HFF-Myc (cell line): ENCODE results near the gene KCNMA1.

Experiments
- DNase-seq: peaks from one replicate; pipeline ENCODE4 v3.0.0-alpha.2; 2011; ENCODE audit warnings: low read depth; ENCODE audit errors: extremely low read depth
- H3K4me3 ChIP-seq: replicated peaks from 2 replicates; pipeline ENCODE4 v1.5.1; 2011; ENCODE audit warnings: low read depth, mild to moderate bottlenecking, control low read depth, low read length
- TF ChIP-seq, protein P1 (sequence below): IDR thresholded peaks from 2 replicates; pipeline ENCODE4 v1.5.1; 2012; ENCODE audit warnings: mild to moderate bottlenecking, low read depth, low read length, control low read depth; ENCODE audit errors: missing control alignments

The KCNMA1 gene

DNA sequence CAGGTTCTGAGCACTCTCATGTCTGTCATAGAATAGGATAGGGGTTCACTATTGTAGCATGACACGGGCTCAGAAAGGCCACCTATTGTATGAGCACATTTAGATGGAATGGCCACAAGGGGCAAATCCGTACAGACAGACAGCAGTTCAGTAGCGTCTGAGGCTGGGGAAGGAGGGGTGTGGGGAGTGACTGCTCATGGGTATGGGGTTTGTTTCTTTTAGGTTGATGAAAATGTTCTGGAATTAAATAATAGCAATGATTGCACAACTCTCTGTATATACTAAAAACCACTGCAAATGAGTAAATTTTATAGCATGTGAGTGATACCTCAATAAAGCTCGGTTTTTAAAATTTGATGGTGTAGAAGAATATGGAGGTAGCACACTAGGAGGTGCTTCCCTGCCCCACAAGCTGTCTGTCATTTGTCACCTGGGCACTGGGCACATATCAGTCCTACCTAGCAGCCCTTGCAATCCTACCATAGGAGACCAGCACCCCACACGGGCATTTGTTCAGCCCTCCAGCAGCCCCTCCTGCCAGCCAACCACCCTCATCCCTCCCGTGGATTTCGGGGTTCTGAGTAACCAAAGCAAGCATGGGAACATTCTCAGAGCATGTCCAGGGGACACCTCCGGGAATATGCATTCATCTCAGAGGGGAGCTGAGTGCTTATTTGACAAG is 35.2 kb downstream of the KCNMA1 start:
- no peak overlapping the region for H3K4me3 ChIP-seq
- TF ChIP-seq, protein P1, sequence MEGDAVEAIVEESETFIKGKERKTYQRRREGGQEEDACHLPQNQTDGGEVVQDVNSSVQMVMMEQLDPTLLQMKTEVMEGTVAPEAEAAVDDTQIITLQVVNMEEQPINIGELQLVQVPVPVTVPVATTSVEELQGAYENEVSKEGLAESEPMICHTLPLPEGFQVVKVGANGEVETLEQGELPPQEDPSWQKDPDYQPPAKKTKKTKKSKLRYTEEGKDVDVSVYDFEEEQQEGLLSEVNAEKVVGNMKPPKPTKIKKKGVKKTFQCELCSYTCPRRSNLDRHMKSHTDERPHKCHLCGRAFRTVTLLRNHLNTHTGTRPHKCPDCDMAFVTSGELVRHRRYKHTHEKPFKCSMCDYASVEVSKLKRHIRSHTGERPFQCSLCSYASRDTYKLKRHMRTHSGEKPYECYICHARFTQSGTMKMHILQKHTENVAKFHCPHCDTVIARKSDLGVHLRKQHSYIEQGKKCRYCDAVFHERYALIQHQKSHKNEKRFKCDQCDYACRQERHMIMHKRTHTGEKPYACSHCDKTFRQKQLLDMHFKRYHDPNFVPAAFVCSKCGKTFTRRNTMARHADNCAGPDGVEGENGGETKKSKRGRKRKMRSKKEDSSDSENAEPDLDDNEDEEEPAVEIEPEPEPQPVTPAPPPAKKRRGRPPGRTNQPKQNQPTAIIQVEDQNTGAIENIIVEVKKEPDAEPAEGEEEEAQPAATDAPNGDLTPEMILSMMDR = no peak
- DNase-seq = no peak

GRCh38 chr10:77601488-77601887 is 36.1 kb downstream of the KCNMA1 start:
- TF ChIP-seq, protein P1 = no peak
- H3K4me3 ChIP-seq = no peak overlapping the region
- DNase-seq = no peak

DNA sequence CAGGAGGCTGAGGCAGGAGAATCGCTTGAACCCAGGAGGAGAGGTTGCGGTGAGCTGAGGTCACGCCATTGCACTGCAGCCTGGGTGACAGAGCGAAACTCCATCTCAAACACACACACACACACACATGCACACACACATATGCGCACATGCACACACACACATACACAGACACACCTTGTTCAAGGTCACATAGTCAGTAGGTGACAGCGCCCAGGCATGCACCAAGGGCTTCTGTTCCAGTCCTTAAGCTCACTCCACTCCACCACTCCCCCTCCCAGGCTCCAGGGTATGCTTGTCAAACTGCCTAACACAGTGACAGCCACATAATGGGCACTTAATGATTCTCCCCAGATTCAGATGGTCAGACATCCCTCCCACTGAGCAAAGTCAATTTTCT is 37.0 kb downstream of the KCNMA1 start:
- no peak for DNase-seq
- TF ChIP-seq, protein P1 = no peak
- H3K4me3 ChIP-seq = no peak overlapping the region

GRCh38 chr10:77599651-77600050 is 38.0 kb downstream of the KCNMA1 start:
- TF ChIP-seq, protein P1 = no peak
- H3K4me3 ChIP-seq = no peak overlapping the region
- DNase-seq = no peak

GRCh38 chr10:77598606-77599005 is 39.0 kb downstream of the KCNMA1 start:
- TF ChIP-seq, protein P1 = no peak
- H3K4me3 ChIP-seq = no peak overlapping the region
- no peak for DNase-seq

- no peak overlapping the region for H3K4me3 ChIP-seq
- no peak for DNase-seq
- TF ChIP-seq, protein P1 = no peak
These were observed 40.0 kb downstream of the KCNMA1 start for GRCh38 chr10:77597560-77597959.

- DNase-seq = no peak
- TF ChIP-seq, protein P1 = no peak
- H3K4me3 ChIP-seq = no peak overlapping the region
These were observed 43.2 kb downstream of the KCNMA1 start for GRCh38 chr10:77594471-77594783.
